Thyroid gland (tissue), 4 donors: ENCODE data around the gene HSPB2. TPM values are rescaled to one million over a fixed set of nuclear protein-coding genes. Genes with fewer than 3 reads are reported as not detected.
"Not testable (repeated sequence)": the region's sequence is repeated elsewhere in the genome, so short reads cannot be mapped to it uniquely, and the experiment has no call there.

Experiments used
- DNase-seq, 2 donors: peaks; one replicate each; pipeline ENCODE4 v3.0.0-alpha.2; 2019
- H3K27ac ChIP-seq, 3 donors: fragments of 200-600 bp; sonication (generic); 1 replicate in 2 of 3; 2 replicates in 1 of 3; pipeline ENCODE4 v1.5.1; 2016 to 2019; ENCODE audit warnings: mild to moderate bottlenecking in 1 of 3, moderate library complexity in 1 of 3
- H3K27me3 ChIP-seq: fragments of 200-600 bp; sonication (generic); one replicate; pipeline ENCODE4 v1.5.1; 2019
- H3K36me3 ChIP-seq, 2 donors: fragments of 200-600 bp; sonication (generic); one replicate each; pipeline ENCODE4 v1.5.1; 2016 to 2019
- H3K4me1 ChIP-seq, 2 donors: fragments of 200-600 bp; sonication (generic); one replicate each; pipeline ENCODE4 v1.5.1; 2017 to 2019
- H3K4me3 ChIP-seq, 3 donors: fragments of 200-600 bp; sonication (generic); replicated peaks in 1 of 3; 1 replicate in 2 of 3; 2 replicates in 1 of 3; pipeline ENCODE4 v1.5.1; 2016; ENCODE audit warnings: mild to moderate bottlenecking in 1 of 3
- H3K9me3 ChIP-seq: fragments of 200-600 bp; sonication (generic); one replicate; pipeline ENCODE4 v1.5.1; 2017
- POLR2A ChIP-seq, 2 donors: fragments of 450-650 bp; IDR thresholded peaks; one replicate each; pipeline ENCODE4 v1.6.1; 2017; ENCODE audit warnings: antibody characterized with exemption in 2 of 2, mild to moderate bottlenecking in 2 of 2, moderate library complexity in 1 of 2
- whole genome bisulfite sequencing, 2 donors: methylation state at CpG; one replicate each; pipeline ENCODE4 v1.1.5; 2017; 5-methylcytosine and 5-hydroxymethylcytosine counted together
- intact Hi-C: fragments of 100-400 bp; cut with DNase I; formaldehyde crosslinking; loops from one replicate; pipeline ENCODE4 v1.15.1; 2023
- total RNA-seq, 4 donors: library from RNA; depleted of rRNA; stranded (reverse); fragments of >200 nt; gene quantifications; one replicate each; pipeline ENCODE4 v1.2.3, GENCODE V29; 2016
- TF ChIP-seq, protein P1 (sequence below), 6 experiments: fragments of 200-600 bp in 3 of 6; fragments of 450-650 bp in 3 of 6; sonication (generic) in 3 of 6; IDR thresholded peaks; one replicate each; pipeline ENCODE4 v1.5.1; 2016 to 2019; ENCODE audit warnings: antibody characterized with exemption in 6 of 6, mild to moderate bottlenecking in 2 of 6, inconsistent platforms in 1 of 6, moderate library complexity in 1 of 6

HSPB2 gene
- total RNA-seq, 4 donors from 2014 or later: 0.22 TPM; not detected in 3

- Histone ChIP-seq H3K36me3 (no peaks in the 10 kb centered on the region), H3K27me3 (no peaks in the 10 kb centered on the region), H3K9me3 (no peaks in the 10 kb centered on the region), H3K4me3 (no peak overlapping the region), H3K27ac (peak overlapping the region; percentile 86 to 95 (median 94)), H3K4me1 (peaks cover 33 to 44% of the 10 kb centered on the region in 2 donors)
- intact Hi-C loops: loop anchor here (5.0 kb wide), 1 partner anchor 44 kb away; no protein-coding TSS in a partner anchor
- WGBS, 2 donors: 92 to 93% methylated on average over 15 to 16 of the region's 16 CpGs
- TF ChIP-seq, protein P1, sequence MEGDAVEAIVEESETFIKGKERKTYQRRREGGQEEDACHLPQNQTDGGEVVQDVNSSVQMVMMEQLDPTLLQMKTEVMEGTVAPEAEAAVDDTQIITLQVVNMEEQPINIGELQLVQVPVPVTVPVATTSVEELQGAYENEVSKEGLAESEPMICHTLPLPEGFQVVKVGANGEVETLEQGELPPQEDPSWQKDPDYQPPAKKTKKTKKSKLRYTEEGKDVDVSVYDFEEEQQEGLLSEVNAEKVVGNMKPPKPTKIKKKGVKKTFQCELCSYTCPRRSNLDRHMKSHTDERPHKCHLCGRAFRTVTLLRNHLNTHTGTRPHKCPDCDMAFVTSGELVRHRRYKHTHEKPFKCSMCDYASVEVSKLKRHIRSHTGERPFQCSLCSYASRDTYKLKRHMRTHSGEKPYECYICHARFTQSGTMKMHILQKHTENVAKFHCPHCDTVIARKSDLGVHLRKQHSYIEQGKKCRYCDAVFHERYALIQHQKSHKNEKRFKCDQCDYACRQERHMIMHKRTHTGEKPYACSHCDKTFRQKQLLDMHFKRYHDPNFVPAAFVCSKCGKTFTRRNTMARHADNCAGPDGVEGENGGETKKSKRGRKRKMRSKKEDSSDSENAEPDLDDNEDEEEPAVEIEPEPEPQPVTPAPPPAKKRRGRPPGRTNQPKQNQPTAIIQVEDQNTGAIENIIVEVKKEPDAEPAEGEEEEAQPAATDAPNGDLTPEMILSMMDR (IDR thresholded peaks at IDR 0.05): no peak
- TF ChIP-seq POLR2A (IDR thresholded peaks at IDR 0.05): no peak
- no peak for DNase-seq
Observed at GRCh38 chr11:111925953-111926352, 13.4 kb downstream of the HSPB2 start.

DNA sequence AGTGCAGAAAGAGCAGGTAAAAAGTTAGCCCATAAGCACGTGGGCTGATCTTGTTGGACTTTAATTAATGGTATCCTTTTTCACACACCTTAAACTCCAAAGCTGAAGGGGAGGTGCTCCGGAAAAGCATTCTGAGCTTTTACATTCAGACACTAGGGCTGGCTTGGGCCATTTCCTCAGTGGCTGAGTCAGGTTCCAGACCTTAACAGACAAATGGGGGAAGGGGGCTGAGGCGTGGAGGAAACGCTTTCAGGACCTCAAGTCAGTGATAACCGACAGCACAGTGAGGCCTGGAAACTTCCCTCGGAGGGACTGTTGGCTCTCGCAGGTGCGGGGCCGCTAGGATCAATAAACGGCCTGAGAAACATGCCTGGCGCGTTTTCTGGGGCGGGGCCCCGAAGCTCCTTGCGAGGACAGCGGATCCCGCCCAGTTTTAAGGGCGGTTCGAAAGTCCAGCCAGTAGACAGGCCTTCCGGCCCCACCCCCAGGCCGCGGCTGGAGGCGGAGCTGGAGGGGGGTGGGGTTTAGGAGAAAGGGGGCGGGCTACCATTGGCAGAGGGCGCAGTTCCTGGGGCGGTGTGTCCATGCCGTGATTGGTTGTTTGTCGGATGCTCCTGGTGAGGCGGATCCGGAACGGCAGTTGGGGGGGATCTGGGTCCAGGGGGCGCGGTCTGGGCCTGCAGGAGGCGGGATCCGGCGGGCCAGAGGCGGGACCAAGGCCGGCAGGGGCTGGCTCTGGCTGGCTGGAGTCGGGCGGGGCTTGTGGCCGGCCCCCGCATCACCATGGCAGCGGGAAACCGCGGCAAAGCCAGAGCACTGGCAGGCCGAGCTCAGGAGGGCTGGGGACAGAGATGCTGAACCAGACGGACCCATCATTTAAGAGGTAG, 14.2 kb downstream of the HSPB2 start:
- Histone ChIP-seq H3K27me3 (no peaks in the 10 kb centered on the region), H3K36me3 (no peaks in the 10 kb centered on the region), H3K9me3 (no peaks in the 10 kb centered on the region), H3K27ac (peak overlapping the region; percentile 86 to 95 (median 94)), H3K4me3 (peak overlapping the region in 2 of 3 donors; percentile 25 to 30), H3K4me1 (peaks cover 29 to 39% of the 10 kb centered on the region in 2 donors)
- WGBS, 2 donors: 3 to 7% methylated on average over 17 to 38 of the region's 47 CpGs
- intact Hi-C loops: loop anchor here (5.0 kb wide), 1 partner anchor 44 kb away; no protein-coding TSS in a partner anchor
- DNase-seq: peak; percentile 97
- TF ChIP-seq, protein P1 (IDR thresholded peaks at IDR 0.05): peak in 1 of 6 experiments; percentile 28
- TF ChIP-seq POLR2A (IDR thresholded peaks at IDR 0.05): peak in 1 of 2 donors; percentile 90

DNA sequence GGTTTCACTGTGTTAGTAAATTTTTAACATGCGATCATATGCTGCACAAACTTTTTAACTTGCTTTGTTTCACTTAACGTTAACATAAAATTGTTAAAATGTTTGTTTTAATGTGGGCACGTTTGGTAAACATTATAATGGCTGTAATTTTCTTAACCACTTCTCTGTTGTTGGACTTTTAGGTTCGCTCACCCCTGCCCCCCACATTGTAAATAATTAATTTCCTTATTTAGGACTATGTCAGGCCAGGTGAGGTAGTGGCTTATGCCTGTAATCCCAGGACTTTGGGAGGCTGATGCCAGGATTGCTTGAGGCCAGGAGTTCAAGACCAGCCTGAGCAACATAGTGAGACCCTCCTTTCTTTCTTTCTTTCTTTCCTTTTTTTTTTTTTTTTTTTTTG, 17.9 kb downstream of the HSPB2 start:
- intact Hi-C loops: no loop called here
- no peak for TF ChIP-seq POLR2A (IDR thresholded peaks at IDR 0.05)
- TF ChIP-seq, protein P1 (IDR thresholded peaks at IDR 0.05): no peak

DNA sequence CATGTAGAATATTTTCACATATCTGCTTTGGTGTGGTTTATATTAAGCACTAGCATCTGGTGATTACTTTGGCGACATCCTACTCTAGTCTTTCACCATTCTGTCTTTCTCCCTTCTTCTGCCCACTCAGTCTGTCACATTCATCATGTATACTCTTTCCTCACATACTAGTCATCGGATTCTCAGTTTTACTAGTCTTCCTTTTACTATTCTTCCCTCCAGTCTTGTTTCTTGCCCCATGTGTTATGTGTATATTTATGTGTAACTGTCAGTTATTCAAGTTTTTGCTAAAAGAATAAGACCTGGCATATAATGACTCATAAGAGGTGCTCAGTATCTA, 20.0 kb downstream of the HSPB2 start:
- TF ChIP-seq, protein P1 (IDR thresholded peaks at IDR 0.05): no peak
- TF ChIP-seq POLR2A (IDR thresholded peaks at IDR 0.05): no peak
- intact Hi-C loops: no loop called here
- no peak overlapping the region for H3K4me3 ChIP-seq
- H3K9me3 ChIP-seq: no peaks in the 10 kb centered on the region
- H3K27ac ChIP-seq: peak overlapping the region in 1 of 3 donors; percentile 7
- DNase-seq: no peak
- no peaks in the 10 kb centered on the region for H3K36me3 ChIP-seq
- H3K4me1 ChIP-seq: peaks cover 24 to 34% of the 10 kb centered on the region in 2 donors
- 85 to 90% methylated on average over 2 of the region's 2 CpGs for WGBS, 2 donors
- H3K27me3 ChIP-seq: no peaks in the 10 kb centered on the region

More for the DNA sequence above, 17.9 kb downstream of the HSPB2 start:
- no peaks in the 10 kb centered on the region for H3K9me3 ChIP-seq
- H3K27ac ChIP-seq: no peak overlapping the region
- no peaks in the 10 kb centered on the region for H3K36me3 ChIP-seq
- 82 to 83% methylated on average over 4 of the region's 4 CpGs for WGBS, 2 donors
- H3K4me1 ChIP-seq: peaks cover 21 to 32% of the 10 kb centered on the region in 2 donors
- DNase-seq: no peak
- H3K27me3 ChIP-seq: no peaks in the 10 kb centered on the region
- no peak overlapping the region for H3K4me3 ChIP-seq

DNA sequence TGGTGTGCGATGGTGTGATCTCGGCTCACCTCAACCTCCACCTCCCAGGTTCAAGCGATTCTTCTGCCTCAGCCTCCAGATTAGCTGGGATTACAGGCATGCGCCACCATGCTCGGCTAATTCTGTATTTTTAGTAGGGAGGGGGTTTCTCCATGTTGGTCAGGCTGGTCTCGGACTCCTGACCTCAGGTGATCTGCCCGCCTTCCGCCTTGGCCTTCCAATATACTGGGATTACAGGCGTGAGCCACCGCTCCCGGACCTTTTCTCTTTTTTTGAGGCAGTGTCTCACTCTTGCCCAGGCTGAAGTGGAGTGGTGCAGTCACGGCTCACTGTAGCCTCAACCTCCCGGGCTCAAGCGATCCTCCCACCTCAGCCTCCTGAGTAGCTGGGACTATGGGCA, 20.6 kb downstream of the HSPB2 start:
- H3K27me3 ChIP-seq, H3K36me3 ChIP-seq, H3K4me3 ChIP-seq, H3K9me3 ChIP-seq, intact Hi-C loops, DNase-seq: not testable (repeated sequence)
- Histone ChIP-seq H3K4me1 (peaks cover 24 to 39% of the 10 kb centered on the region in 2 donors), H3K27ac (peak overlapping the region in 1 of 3 donors; percentile 7)
- WGBS, 2 donors: 97% methylated on average over 14 of the region's 14 CpGs
